IMR-90 (cell line): ENCODE data around the gene EXOC6.

Experiments used
- CTCF ChIP-seq: conservative IDR thresholded peaks from 2 replicates; pipeline ENCODE4 v1.5.1; 2012; ENCODE audit warnings: mild to moderate bottlenecking, low read depth, low read length, improper control_type of control experiment
- MAZ ChIP-seq: IDR thresholded peaks from 2 replicates; pipeline ENCODE4 v1.6.1; 2012; ENCODE audit warnings: low read depth, mild to moderate bottlenecking, low read length, improper control_type of control experiment, moderate library complexity, borderline replicate concordance
- POLR2A ChIP-seq: IDR thresholded peaks from 2 replicates; pipeline ENCODE4 v1.6.1; 2012; ENCODE audit warnings: mild to moderate bottlenecking, low read depth, low read length
- RCOR1 ChIP-seq: IDR thresholded peaks from 2 replicates; pipeline ENCODE4 v1.6.1; 2012; ENCODE audit warnings: mild to moderate bottlenecking, low read length, improper control_type of control experiment; ENCODE audit not compliant: insufficient replicate concordance
- RFX5 ChIP-seq: IDR thresholded peaks from 2 replicates; pipeline ENCODE4 v1.8.0; 2012; ENCODE audit warnings: low read depth, mild to moderate bottlenecking, low read length, moderate library complexity

DNA sequence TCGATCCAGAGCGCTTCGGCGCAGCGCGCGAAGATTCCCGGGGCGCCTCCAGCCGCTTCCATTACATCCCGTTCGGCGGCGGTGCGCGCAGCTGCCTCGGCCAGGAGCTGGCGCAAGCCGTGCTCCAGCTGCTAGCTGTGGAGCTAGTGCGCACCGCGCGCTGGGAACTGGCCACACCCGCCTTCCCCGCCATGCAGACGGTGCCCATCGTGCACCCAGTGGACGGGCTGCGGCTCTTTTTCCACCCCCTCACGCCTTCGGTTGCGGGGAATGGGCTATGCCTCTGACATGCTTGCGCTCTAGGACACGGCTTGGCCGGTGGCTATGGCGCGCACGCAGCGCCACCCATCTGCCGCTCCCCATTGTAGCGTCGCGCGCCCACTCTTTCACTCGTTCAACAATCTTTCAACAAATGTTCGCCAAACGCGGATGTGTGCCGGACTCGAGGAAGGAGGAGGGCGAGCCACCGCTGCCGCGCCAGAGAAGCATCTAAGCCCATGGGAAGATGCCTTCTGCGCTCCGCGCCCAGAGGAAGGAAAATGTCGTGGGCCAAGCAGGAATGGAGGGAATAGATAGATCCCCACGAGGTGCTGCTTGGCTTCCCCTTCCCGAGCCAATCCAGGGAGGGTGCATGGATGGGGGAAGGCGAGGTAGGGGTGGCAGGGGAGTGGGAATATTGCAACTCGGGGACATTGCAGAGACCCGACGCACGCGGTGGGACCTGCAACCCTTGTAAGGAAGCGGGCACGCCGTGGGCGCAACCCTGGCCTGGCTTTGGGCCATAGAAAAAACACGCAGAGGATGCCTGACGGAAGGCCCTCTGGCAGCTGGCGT is 220.3 kb downstream of the EXOC6 start:
- TF ChIP-seq CTCF (no peak), MAZ (no peak), RCOR1 (no peak), RFX5 (no peak), POLR2A (no peak)
